ENCODE results near the gene ARHGAP10. TPM values are rescaled to one million over a fixed set of nuclear protein-coding genes. Genes with fewer than 3 reads are reported as not detected.
A peak's percentile ranks its signal among the peaks of the same experiment; 100 is the strongest.

ARHGAP10 gene
- total RNA-seq, 1 donor from 2014 or later, result 26.9 TPM

DNA sequence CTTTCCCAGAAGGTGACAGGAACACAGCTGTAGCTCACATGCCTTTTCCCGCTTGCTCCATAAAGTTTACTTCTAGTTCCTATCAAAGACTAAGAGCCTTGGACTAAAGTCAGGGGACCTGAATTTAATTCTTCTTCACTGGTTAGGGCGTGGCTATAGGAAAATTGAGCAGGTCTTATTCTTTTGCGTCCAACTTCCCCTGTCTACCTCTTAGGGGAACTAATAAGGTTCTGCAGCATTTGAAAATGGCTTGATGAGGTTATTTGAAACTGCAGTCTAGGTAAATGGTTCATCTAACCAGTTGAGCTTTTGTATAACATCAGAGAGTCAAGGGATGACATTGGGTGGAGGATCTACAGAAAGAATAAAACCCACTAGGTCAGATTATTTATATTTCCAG, 2.6 kb downstream of the ARHGAP10 start:
- Histone ChIP-seq H3K4me1 (peaks cover 11% of the 10 kb centered on the region), H3K36me3 (no peaks in the 10 kb centered on the region), H3K4me3 (peak overlapping the region; percentile 84), H3K27me3 (no peaks in the 10 kb centered on the region), H3K9me3 (no peaks in the 10 kb centered on the region), H3K27ac (no peak overlapping the region)
- DNase-seq, result no peak
- intact Hi-C loops (cut with DNase I), result no loop called here
- ATAC-seq, result no peak
- TF ChIP-seq, protein P1, sequence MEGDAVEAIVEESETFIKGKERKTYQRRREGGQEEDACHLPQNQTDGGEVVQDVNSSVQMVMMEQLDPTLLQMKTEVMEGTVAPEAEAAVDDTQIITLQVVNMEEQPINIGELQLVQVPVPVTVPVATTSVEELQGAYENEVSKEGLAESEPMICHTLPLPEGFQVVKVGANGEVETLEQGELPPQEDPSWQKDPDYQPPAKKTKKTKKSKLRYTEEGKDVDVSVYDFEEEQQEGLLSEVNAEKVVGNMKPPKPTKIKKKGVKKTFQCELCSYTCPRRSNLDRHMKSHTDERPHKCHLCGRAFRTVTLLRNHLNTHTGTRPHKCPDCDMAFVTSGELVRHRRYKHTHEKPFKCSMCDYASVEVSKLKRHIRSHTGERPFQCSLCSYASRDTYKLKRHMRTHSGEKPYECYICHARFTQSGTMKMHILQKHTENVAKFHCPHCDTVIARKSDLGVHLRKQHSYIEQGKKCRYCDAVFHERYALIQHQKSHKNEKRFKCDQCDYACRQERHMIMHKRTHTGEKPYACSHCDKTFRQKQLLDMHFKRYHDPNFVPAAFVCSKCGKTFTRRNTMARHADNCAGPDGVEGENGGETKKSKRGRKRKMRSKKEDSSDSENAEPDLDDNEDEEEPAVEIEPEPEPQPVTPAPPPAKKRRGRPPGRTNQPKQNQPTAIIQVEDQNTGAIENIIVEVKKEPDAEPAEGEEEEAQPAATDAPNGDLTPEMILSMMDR (IDR thresholded peaks at IDR 0.05), result no peak

DNA sequence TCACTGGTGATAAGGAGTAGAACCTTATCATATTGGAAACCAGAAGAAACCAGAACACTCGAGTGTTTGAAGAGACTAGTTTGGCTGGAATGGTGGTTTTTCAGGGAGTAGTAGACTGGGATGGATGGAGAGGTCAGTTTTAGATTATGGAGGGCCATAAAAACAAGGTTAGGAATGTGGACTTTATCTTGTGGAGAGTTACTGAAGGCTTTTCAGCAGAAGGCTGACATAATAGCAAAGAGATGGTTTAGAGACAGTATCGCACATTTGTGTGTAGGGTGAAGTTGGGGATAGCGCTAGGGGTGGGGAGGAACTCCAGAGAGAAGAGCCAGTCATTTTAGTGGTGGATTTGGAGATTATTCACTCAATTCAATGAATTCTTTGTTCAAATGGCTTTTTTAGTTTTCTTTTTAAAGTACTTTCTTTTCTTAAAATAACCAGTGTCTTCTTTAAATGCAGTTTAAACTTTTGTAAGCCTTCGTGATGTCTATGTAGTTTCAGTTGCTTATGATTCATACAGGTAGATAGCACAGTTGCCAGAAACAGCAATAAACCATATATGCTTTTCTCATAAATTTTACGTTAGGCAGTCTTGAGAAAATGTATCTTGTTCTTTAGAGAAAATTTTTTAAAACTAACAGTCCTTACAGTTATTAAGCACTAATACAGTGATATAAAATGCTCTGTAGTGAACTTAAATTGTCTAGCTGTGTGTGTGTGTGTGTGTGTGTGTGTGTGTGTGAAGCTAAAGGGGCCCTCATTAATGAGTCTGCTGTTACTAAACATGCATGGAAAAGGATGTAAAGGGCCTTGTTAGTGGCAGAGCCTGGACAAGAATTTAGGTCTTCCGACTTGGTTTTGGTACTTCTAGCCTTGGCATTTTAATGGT, 3.8 kb downstream of the ARHGAP10 start:
- ATAC-seq (no peak), DNase-seq (no peak)
- intact Hi-C loops (cut with DNase I), result no loop called here

DNA sequence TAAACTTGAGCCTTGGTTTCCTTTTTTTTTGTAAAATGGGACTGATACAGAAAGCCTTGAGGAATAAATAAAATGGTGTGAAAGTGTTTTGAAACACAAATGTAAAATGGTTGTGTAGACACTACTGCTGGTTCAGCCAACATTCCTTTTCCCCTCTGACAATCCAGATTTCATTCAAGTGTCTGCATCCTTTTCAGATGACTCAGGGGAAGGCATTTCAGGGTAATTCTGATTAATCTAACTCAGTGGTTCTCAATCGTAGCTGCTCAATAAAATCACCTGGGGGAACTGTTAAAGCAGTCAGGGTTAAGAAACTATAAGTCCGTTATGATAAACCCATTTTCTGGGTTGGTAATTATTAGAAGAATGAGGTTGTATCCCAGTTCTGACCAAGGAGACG, 4.6 kb downstream of the ARHGAP10 start:
- no peak overlapping the region for H3K4me3 ChIP-seq
- peaks cover 11% of the 10 kb centered on the region for H3K4me1 ChIP-seq
- H3K27me3 ChIP-seq, result no peaks in the 10 kb centered on the region
- ATAC-seq (no peak), DNase-seq (no peak)
- no peaks in the 10 kb centered on the region for H3K9me3 ChIP-seq
- no peak overlapping the region for H3K27ac ChIP-seq
- H3K36me3 ChIP-seq, result no peaks in the 10 kb centered on the region
- TF ChIP-seq, protein P1 (IDR thresholded peaks at IDR 0.05), result no peak
- intact Hi-C loops (cut with DNase I), result no loop called here

More for the DNA sequence above, 3.8 kb downstream of the ARHGAP10 start:
- Histone ChIP-seq H3K27me3 (no peaks in the 10 kb centered on the region), H3K9me3 (no peaks in the 10 kb centered on the region), H3K36me3 (no peaks in the 10 kb centered on the region), H3K4me1 (peaks cover 11% of the 10 kb centered on the region), H3K27ac (no peak overlapping the region), H3K4me3 (peak overlapping the region; percentile 84)
- TF ChIP-seq, protein P1 (IDR thresholded peaks at IDR 0.05), result no peak

DNA sequence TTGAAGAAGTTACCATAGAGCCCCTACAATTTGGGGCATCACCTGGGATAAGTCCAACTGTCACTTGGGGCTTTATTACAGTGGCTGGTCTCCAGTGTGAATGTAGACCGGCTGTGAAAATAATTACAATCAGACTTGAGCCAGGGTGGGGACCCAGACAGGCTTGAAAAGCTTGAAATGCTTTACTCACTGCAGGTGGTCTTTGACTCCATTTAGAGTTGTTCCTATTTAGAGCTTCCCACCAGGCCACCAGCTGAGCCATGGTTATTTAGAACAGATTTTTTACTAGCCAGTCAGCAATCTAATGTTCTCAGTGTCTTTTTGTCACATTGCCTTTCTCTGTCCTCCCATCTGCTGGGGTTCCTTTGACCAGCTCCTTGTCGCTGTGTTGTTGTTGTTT, 5.7 kb downstream of the ARHGAP10 start:
- H3K9me3 ChIP-seq, result no peaks in the 10 kb centered on the region
- no peaks in the 10 kb centered on the region for H3K36me3 ChIP-seq
- H3K27ac ChIP-seq, result no peak overlapping the region
- no peak for DNase-seq
- H3K4me3 ChIP-seq, result no peak overlapping the region
- no peak for ATAC-seq
- TF ChIP-seq, protein P1 (IDR thresholded peaks at IDR 0.05), result no peak
- peaks cover 11% of the 10 kb centered on the region for H3K4me1 ChIP-seq
- intact Hi-C loops (cut with DNase I), result no loop called here
- H3K27me3 ChIP-seq, result no peaks in the 10 kb centered on the region

DNA sequence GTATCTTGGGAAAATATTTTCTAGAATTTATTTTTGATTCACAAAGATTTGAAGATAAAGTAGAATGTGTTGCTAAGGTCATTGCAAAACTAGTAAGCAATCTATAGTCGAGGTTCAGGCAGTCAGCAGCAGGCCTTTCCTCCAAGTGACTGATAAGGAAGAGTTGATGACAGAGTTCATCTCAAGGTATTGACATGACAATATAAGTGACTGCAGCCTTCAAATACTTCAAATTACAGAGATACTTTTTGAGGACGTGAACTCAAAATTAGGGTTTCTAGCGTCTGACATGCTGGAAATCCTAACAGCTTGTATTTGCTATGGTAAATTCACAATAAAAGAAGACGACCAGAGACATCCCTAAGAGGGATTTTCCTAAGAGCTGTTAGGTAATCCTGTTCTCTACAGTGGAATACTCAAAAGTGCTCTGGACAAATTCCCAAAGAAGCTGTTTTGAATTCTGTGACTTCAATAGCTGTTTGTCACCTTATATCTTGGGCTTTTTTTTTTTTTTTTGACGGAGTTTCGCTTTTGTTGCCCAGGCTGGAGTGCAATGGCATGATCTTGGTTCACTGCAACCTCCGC, 7.4 kb downstream of the ARHGAP10 start:
- intact Hi-C loops (cut with DNase I), result no loop called here
- no peaks in the 10 kb centered on the region for H3K27me3 ChIP-seq
- H3K9me3 ChIP-seq, result no peaks in the 10 kb centered on the region
- TF ChIP-seq, protein P1 (IDR thresholded peaks at IDR 0.05), result no peak
- peaks cover 7% of the 10 kb centered on the region for H3K4me1 ChIP-seq
- no peak overlapping the region for H3K4me3 ChIP-seq
- H3K36me3 ChIP-seq, result no peaks in the 10 kb centered on the region
- DNase-seq (no peak), ATAC-seq (no peak)
- H3K27ac ChIP-seq, result no peak overlapping the region
